ENCODE measurements around the gene RNU1-3.

RNU1-3 gene

DNA sequence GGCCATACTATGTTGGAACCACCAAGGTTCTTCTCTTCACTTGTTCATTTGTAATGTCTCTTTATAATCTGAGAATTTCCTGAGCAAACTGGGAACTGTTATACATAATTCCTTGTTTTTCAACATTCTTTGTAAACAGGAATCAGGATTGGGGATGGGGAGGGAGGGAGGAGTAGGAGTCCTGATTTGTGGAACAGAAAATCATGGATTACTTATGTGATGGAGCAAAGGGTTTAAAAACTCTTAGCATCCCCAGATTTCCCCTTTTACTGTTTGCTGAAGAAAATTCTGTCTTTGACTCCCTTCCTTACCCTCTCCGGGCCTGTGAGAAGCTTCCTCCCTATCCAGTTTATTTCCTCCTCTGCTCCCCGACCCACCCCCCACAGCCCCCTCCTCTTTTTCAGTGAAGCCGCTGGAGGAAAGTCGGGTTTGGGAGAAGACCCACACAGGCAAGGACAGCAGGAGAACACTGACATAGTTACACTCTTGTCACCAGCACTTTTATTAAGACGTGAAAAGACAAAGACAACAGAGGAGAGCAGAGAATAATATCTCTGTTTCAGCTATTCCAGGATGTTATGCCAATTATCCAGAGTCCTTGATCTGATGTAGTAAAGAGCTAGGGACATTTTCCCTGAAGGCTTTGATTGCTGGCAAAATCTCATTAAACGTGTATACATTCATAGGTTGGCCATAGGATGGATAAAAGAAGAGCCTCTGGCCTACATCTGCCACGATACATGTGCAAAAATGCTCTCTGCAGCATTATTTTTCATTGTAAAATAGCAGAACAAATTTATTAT lies 48.8 kb downstream of the RNU1-3 start:
- DNase-seq = no peak

DNA sequence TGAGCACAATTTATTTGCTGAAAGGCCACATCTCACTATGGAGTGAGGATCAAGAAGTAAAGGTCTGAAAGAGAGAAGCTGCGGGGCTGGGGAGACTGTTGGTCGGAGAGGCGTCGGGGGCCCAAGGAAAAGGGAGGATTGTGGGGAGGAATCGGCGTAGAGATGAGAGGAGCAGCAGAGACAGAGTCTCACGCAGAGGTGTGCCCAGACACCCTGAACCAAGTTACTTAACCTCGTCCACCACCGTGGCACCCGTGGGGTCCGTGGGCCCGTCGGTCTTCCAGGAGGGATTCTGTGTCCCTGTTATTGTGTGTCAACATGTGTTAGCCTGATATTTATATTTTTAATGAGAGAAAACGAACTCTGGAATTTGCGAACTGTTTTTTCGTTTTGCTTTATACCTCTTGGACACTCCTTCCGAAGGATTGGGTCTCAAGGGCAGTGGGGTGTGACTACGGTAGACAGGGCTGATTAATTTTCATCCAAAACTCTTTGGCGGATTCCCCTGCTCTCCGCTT lies 49.6 kb downstream of the RNU1-3 start:
- DNase-seq = peak; percentile 26 to 35
